Endothelial cell (in vitro differentiated cells): ENCODE data around the gene CFAP61. TPM values are rescaled to one million over a fixed set of nuclear protein-coding genes. Genes with fewer than 3 reads are reported as not detected.
A peak's percentile ranks its signal among the peaks of the same experiment; 100 is the strongest.

Experiments
- DNase-seq: peaks from one replicate; pipeline ENCODE4 v3.0.0; 2021; ENCODE audit warnings: low spot score
- H3K27ac Mint-ChIP-seq: one replicate; pipeline ENCODE4 v1.8.0; 2021; ENCODE audit warnings: mixed read lengths, inconsistent platforms; ENCODE audit not compliant: unreplicated experiment
- H3K27me3 Mint-ChIP-seq: one replicate; pipeline ENCODE4 v1.8.0; 2021; ENCODE audit warnings: mild to moderate bottlenecking, moderate library complexity, mixed read lengths, inconsistent platforms; ENCODE audit not compliant: unreplicated experiment
- H3K36me3 Mint-ChIP-seq: one replicate; pipeline ENCODE4 v1.8.0; 2021; ENCODE audit warnings: mild to moderate bottlenecking, low read depth, mixed read lengths, inconsistent platforms; ENCODE audit not compliant: unreplicated experiment
- H3K4me1 Mint-ChIP-seq: one replicate; pipeline ENCODE4 v1.8.0; 2021; ENCODE audit warnings: mild to moderate bottlenecking, mixed read lengths, inconsistent platforms; ENCODE audit not compliant: unreplicated experiment
- H3K4me3 Mint-ChIP-seq: one replicate; pipeline ENCODE4 v1.8.0; 2021; ENCODE audit warnings: mild to moderate bottlenecking, mixed read lengths, inconsistent platforms; ENCODE audit not compliant: unreplicated experiment
- H3K9me3 Mint-ChIP-seq: one replicate; pipeline ENCODE4 v1.8.0; 2021; ENCODE audit warnings: mixed read lengths, inconsistent platforms; ENCODE audit not compliant: unreplicated experiment
- total RNA-seq: library from RNA; stranded (reverse); fragmentation: NEBNext Ultra II Directional; extraction: Animal tissue kit (Norgen Biotek cat#: 25700); gene quantifications from one replicate; pipeline ENCODE4 v1.2.1, GENCODE V29; 2021; ENCODE audit not compliant: unreplicated experiment
- TF ChIP-seq, protein P1 (sequence below): fragments of 200-600 bp; sonication (generic); IDR thresholded peaks from one replicate; pipeline ENCODE4 v1.5.0; 2021; ENCODE audit warnings: antibody characterized with exemption; ENCODE audit not compliant: unreplicated experiment

Gene CFAP61
- total RNA-seq, 1 donor from 2014 or later, result not detected

DNA sequence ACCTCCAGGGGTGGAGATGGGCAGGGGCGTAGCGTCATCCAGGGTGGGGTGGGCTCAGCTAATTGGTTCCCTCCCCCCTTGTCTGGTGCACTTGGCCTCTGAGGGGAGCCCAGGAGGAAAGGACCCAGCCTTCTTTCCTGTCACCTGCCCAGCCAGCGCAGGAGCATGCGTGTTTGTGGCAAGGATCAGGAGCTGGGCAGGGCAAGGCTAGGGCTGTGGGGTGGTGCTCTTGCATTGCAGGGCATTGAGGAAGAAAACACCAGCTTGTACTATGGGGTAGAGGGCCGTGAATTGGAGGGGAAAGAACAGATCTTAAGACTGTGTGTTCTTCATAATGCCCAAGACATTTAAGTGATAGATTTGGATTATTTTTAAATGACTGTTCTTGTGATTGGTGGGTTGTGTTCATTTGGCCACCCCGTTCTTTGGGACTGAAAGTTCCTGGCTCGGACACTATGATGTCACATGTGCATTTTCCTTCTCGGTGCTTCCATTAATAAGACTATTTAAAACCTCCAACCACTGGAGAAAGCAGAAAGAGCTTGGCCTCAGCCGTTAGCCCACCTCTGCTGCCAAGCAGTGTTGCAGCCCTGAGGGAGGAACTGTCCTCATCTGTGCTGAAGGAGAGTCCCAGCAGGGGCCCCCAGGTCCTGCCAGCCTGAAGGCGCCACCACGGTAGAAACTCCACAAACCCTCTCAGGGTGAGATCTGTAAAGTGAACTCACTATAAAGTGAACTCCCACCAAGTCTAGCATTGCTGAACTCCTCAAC lies 179.4 kb downstream of the CFAP61 start:
- peaks cover 3% of the 10 kb centered on the region for H3K27me3 Mint-ChIP-seq
- no peak overlapping the region for H3K27ac Mint-ChIP-seq
- no peak overlapping the region for H3K4me3 Mint-ChIP-seq
- H3K4me1 Mint-ChIP-seq, result no peaks in the 10 kb centered on the region
- no peaks in the 10 kb centered on the region for H3K9me3 Mint-ChIP-seq
- TF ChIP-seq, protein P1, sequence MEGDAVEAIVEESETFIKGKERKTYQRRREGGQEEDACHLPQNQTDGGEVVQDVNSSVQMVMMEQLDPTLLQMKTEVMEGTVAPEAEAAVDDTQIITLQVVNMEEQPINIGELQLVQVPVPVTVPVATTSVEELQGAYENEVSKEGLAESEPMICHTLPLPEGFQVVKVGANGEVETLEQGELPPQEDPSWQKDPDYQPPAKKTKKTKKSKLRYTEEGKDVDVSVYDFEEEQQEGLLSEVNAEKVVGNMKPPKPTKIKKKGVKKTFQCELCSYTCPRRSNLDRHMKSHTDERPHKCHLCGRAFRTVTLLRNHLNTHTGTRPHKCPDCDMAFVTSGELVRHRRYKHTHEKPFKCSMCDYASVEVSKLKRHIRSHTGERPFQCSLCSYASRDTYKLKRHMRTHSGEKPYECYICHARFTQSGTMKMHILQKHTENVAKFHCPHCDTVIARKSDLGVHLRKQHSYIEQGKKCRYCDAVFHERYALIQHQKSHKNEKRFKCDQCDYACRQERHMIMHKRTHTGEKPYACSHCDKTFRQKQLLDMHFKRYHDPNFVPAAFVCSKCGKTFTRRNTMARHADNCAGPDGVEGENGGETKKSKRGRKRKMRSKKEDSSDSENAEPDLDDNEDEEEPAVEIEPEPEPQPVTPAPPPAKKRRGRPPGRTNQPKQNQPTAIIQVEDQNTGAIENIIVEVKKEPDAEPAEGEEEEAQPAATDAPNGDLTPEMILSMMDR, result no peak
- H3K36me3 Mint-ChIP-seq, result no peaks in the 10 kb centered on the region
- no peak for DNase-seq

GRCh38 chr20:20233041-20233514 lies 180.7 kb downstream of the CFAP61 start:
- DNase-seq, result no peak
- TF ChIP-seq, protein P1, result no peak
- no peak overlapping the region for H3K27ac Mint-ChIP-seq
- H3K27me3 Mint-ChIP-seq, result peaks cover 3% of the 10 kb centered on the region
- H3K9me3 Mint-ChIP-seq, result no peaks in the 10 kb centered on the region
- no peak overlapping the region for H3K4me3 Mint-ChIP-seq
- no peaks in the 10 kb centered on the region for H3K4me1 Mint-ChIP-seq
- H3K36me3 Mint-ChIP-seq, result no peaks in the 10 kb centered on the region

DNA sequence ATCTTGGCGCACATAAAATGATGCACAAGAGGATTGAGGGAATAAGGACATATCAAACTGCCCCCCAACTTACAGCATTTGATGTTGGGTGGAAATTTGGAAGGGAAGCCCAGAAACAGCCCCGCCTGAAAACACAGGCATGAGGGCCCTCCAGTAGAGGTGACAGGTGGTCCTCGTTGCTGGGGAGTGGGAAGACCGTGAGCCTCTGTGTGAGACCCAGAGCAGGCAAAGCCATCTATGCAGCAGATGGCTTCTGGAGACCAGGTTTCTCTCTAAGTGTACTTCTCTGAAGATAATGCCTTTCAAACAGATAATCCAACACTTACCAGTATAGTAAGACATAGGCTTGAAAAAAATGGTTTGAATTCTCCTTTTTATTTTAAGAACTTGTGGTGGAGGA lies 183.3 kb downstream of the CFAP61 start:
- TF ChIP-seq, protein P1, result no peak
- no peak overlapping the region for H3K27ac Mint-ChIP-seq
- H3K4me1 Mint-ChIP-seq, result no peaks in the 10 kb centered on the region
- no peak overlapping the region for H3K4me3 Mint-ChIP-seq
- no peaks in the 10 kb centered on the region for H3K9me3 Mint-ChIP-seq
- H3K36me3 Mint-ChIP-seq, result no peaks in the 10 kb centered on the region
- no peak for DNase-seq
- peaks cover 2% of the 10 kb centered on the region for H3K27me3 Mint-ChIP-seq

DNA sequence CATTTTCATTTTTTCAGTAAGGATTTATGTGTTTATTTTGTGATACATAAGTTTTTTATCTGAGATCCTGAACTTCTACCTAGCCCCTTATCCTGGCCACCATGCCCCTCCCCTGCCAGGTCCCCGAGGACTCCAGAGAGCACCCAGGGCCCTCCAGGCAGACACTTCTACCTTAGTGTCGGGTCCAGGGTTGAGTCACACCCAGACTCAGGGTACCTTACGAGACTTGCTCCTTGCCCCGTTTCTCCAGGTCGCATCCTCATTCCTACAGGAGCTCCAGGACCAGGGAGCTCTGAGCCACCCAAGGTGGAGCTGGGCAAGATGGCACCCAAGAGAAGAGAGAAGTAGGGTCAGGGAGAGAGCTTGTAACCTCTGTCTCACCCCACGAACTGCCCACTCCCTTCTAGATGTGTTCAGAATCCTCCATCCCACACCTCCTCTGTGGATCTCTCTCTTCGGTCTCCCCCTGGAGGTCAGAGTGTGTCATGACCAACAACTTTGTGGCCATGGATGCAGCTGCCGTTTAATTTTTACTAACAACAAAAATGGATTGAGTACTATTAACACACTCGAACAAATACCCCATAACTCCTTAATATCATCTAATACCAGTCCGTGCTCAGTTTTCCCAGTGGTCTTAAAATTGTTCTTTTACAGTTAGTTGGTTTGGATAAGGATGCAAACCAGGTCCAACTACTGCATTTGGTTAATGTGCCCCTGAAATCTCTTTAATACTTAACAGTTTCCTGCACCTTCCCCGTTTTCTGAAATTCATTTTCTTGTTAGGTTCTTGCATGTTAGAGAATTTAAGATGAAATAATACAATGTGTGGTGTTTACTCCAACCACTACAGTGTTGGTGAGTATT lies 185.0 kb downstream of the CFAP61 start:
- peaks cover 1% of the 10 kb centered on the region for H3K27me3 Mint-ChIP-seq

More for the DNA sequence above, 185.0 kb downstream of the CFAP61 start:
- no peaks in the 10 kb centered on the region for H3K36me3 Mint-ChIP-seq
- DNase-seq, result peak; percentile 53
- H3K4me3 Mint-ChIP-seq, result no peak overlapping the region
- no peaks in the 10 kb centered on the region for H3K9me3 Mint-ChIP-seq
- H3K4me1 Mint-ChIP-seq, result no peaks in the 10 kb centered on the region
- TF ChIP-seq, protein P1, result peak; percentile 86
- no peak overlapping the region for H3K27ac Mint-ChIP-seq
